GM12878 (cell line): Measurements from ENCODE around the gene SNED1. TPM values are rescaled to one million over a fixed set of nuclear protein-coding genes. Genes with fewer than 3 reads are reported as not detected.

Experiments used
- BMI1 ChIP-seq: fragments of 450-650 bp; IDR thresholded peaks from 2 replicates; pipeline ENCODE4 v1.6.1; 2016; ENCODE audit warnings: mild to moderate bottlenecking, moderate library complexity, borderline replicate concordance
- ELK1 ChIP-seq: IDR thresholded peaks from 2 replicates; pipeline ENCODE4 v1.6.1; 2012; ENCODE audit warnings: low read depth, low read length, improper control_type of control experiment
- IKZF1 ChIP-seq: fragments of 450-650 bp; conservative IDR thresholded peaks from 2 replicates; pipeline ENCODE4 v1.6.1; 2017; ENCODE audit warnings: antibody characterized with exemption, mild to moderate bottlenecking
- IRF4 ChIP-seq: IDR thresholded peaks from 2 replicates; pipeline ENCODE4 v1.6.1; 2011; ENCODE audit warnings: low read depth, low read length
- RELB ChIP-seq: fragments of 450-650 bp; IDR thresholded peaks from 2 replicates; pipeline ENCODE4 v1.6.1; 2017; ENCODE audit warnings: low read depth, mild to moderate bottlenecking, moderate library complexity
- SREBF1 ChIP-seq: IDR thresholded peaks from 2 replicates; pipeline ENCODE4 v1.6.1; 2012; ENCODE audit warnings: mild to moderate bottlenecking, low read length
- TBL1XR1 ChIP-seq: IDR thresholded peaks from 2 replicates; pipeline ENCODE4 v1.6.1; 2012; ENCODE audit warnings: low read depth, low read length, improper control_type of control experiment
- polyA plus RNA-seq, 11 experiments: library from polyadenylated mRNA; depleted of rRNA in 4 of 11; unstranded in 6 of 11; stranded (reverse) in 5 of 11; fragments of >200 nt; fragmentation: Nextera tagmentation in 4 of 11; fragmentation: Illumina TruSeq in 1 of 11; extraction: Ambion mirVana in 4 of 11; extraction: Trizol in 1 of 11; gene quantifications; 1 replicate in 1 of 11; 2 replicates in 10 of 11; pipeline versions ENCODE4 v1.2.1 to v1.2.3, GENCODE V29; 2011 to 2016; ENCODE audit warnings: inconsistent platforms in 2 of 11, missing spikeins in 2 of 11, low read depth in 1 of 11
- total RNA-seq, 4 experiments: library from RNA; depleted of rRNA in 3 of 4; stranded (reverse); fragments of >200 nt in 3 of 4; fragmentation: Illumina TruSeq in 1 of 4; extraction: Trizol in 1 of 4; gene quantifications; 2 replicates each; pipeline versions ENCODE4 v1.2.1 to v1.2.3, GENCODE V29; 2013 to 2021

Gene SNED1
- total and polyA plus RNA-seq, 10 of the 15 experiments (the other 5 are each of a cell fraction or from before 2014, with no cell fraction given): 0.05 to 8.4 (median 3.0) TPM

- TF ChIP-seq ELK1 (no peak), IKZF1 (peak; percentile 84), IRF4 (peak; percentile 77; the same call in 1 of the 2 replicates), BMI1 (peak; percentile 47; the same call in 1 of the 2 replicates), RELB (peak; percentile 54), TBL1XR1 (peak; percentile 29; the same call in 1 of the 2 replicates), SREBF1 (0 out of 2 replicates have a peak, but pooled peaks have one; percentile 21)
These were observed 89.2 kb downstream of the SNED1 start (continued) for GRCh38 chr2:241087420-241088268.
